ENCODE results near the gene KCNQ1. TPM values are rescaled to one million over a fixed set of nuclear protein-coding genes. Genes with fewer than 3 reads are reported as not detected.

Gene KCNQ1
- polyA plus RNA-seq, 1 donor from 2014 or later: not detected

GRCh38 chr11:2837651-2838050, 392.8 kb downstream of the KCNQ1 start (continued):
- TF ChIP-seq EP300 (conservative IDR thresholded peaks at IDR 0.05; ENCODE audit: poor library complexity, severe bottlenecking): no peak

- TF ChIP-seq POLR2AphosphoS5 (IDR thresholded peaks at IDR 0.05) (no peak), MXI1 (conservative IDR thresholded peaks at IDR 0.05; ENCODE audit: poor library complexity, severe bottlenecking) (no peak), CTCF (IDR thresholded peaks at IDR 0.05; ENCODE audit: poor library complexity, severe bottlenecking) (no peak), SMC3 (conservative IDR thresholded peaks at IDR 0.05; ENCODE audit: poor library complexity) (no peak), EZH2 (IDR thresholded peaks at IDR 0.05; ENCODE audit: borderline replicate concordance, insufficient read depth, low read length, poor library complexity, severe bottlenecking) (no peak), TAF1 (IDR thresholded peaks at IDR 0.05; ENCODE audit: low read depth) (no peak), RAD21 (conservative IDR thresholded peaks at IDR 0.05) (no peak), EP300 (conservative IDR thresholded peaks at IDR 0.05; ENCODE audit: poor library complexity, severe bottlenecking) (no peak), REST (IDR thresholded peaks at IDR 0.05; ENCODE audit: borderline replicate concordance) (no peak)
- Histone ChIP-seq H3K27me3 (ENCODE audit: insufficient read depth, low read depth, low read length) (no peaks in the 10 kb centered on the region), H3K4me2 (ENCODE audit: low read length) (no peak overlapping the region), H3K79me2 (replicated peaks; ENCODE audit: insufficient read depth, low read length) (no peaks in the 10 kb centered on the region), H3K9ac (ENCODE audit: low read length) (no peak overlapping the region), H3K9me2 (ENCODE audit: insufficient read depth, low read length) (no peaks in the 10 kb centered on the region), H3F3A (ENCODE audit: insufficient read depth, low read length, poor library complexity, severe bottlenecking) (no peaks in the 10 kb centered on the region), H3K9me3 (ENCODE audit: low read length) (no peaks in the 10 kb centered on the region), H2AFZ (ENCODE audit: low read depth, low read length) (no peak overlapping the region), H4K20me1 (ENCODE audit: insufficient read depth) (no peaks in the 10 kb centered on the region), H3K36me3 (ENCODE audit: insufficient read depth, low read length) (no peaks in the 10 kb centered on the region), H3K27ac (ENCODE audit: low read length) (no peak overlapping the region), H3K4me3 (ENCODE audit: low read length) (no peak overlapping the region)
Observed at GRCh38 chr11:2838091-2838490, 393.3 kb downstream of the KCNQ1 start.

- H3K79me2 ChIP-seq (replicated peaks; ENCODE audit: insufficient read depth, low read length): no peaks in the 10 kb centered on the region
- H3K9me2 ChIP-seq (ENCODE audit: insufficient read depth, low read length): no peaks in the 10 kb centered on the region
- no peaks in the 10 kb centered on the region for H4K20me1 ChIP-seq (ENCODE audit: insufficient read depth)
- TF ChIP-seq MXI1 (conservative IDR thresholded peaks at IDR 0.05; ENCODE audit: poor library complexity, severe bottlenecking): no peak
- TF ChIP-seq EZH2 (IDR thresholded peaks at IDR 0.05; ENCODE audit: borderline replicate concordance, insufficient read depth, low read length, poor library complexity, severe bottlenecking): no peak
- no peak for TF ChIP-seq SMC3 (conservative IDR thresholded peaks at IDR 0.05; ENCODE audit: poor library complexity)
- no peak for TF ChIP-seq TAF1 (IDR thresholded peaks at IDR 0.05; ENCODE audit: low read depth)
- H3K27ac ChIP-seq (ENCODE audit: low read length): no peak overlapping the region
- no peaks in the 10 kb centered on the region for H3K9me3 ChIP-seq (ENCODE audit: low read length)
- no peaks in the 10 kb centered on the region for H3K36me3 ChIP-seq (ENCODE audit: insufficient read depth, low read length)
- no peak overlapping the region for H3K4me2 ChIP-seq (ENCODE audit: low read length)
- H2AFZ ChIP-seq (ENCODE audit: low read depth, low read length): no peak overlapping the region
- no peak overlapping the region for H3K9ac ChIP-seq (ENCODE audit: low read length)
- H3K4me3 ChIP-seq (ENCODE audit: low read length): no peak overlapping the region
- H3K27me3 ChIP-seq (ENCODE audit: insufficient read depth, low read depth, low read length): no peaks in the 10 kb centered on the region
- H3F3A ChIP-seq (ENCODE audit: insufficient read depth, low read length, poor library complexity, severe bottlenecking): no peaks in the 10 kb centered on the region
Observed at GRCh38 chr11:2838676-2839294, 394.0 kb downstream of the KCNQ1 start.

Measured in neural cell (in vitro differentiated cells).